Measurements from ENCODE around the gene LALBA.
"Not testable (repeated sequence)": the region's sequence is repeated elsewhere in the genome, so short reads cannot be mapped to it uniquely, and the experiment has no call there.

Gene LALBA

GRCh38 chr12:48532601-48533000 lies 37.2 kb downstream of the LALBA start:
- in situ Hi-C loops (cut with MboI; ENCODE audit: low sequenced_read_pairs): no loop called here

GRCh38 chr12:48527891-48528670 lies 41.8 kb downstream of the LALBA start:
- in situ Hi-C loops (cut with MboI; ENCODE audit: low sequenced_read_pairs): no loop called here

GRCh38 chr12:48525332-48525731 lies 44.5 kb downstream of the LALBA start, which contains the start of gene OR8S1:
Gene OR8S1, plus strand, starts transcription at chr12:48525632. Its CDS starts 0 bp downstream, at chr12:48525632.
- in situ Hi-C loops (cut with MboI; ENCODE audit: low sequenced_read_pairs): no loop called here

GRCh38 chr12:48520381-48520780 lies 49.5 kb downstream of the LALBA start:
- in situ Hi-C loops (cut with MboI; ENCODE audit: low sequenced_read_pairs): not testable (repeated sequence)

Measured in HL-60/S4 treated with phorbol 12-myristate 13-acetate at 8.2 ng/mL for 4 days and 3 days (cell line).